ENCODE data around the gene NRBF2.
A peak's percentile ranks its signal among the peaks of the same experiment; 100 is the strongest.

NRBF2 gene

GRCh38 chr10:63142136-63142535 is 9.0 kb downstream of the NRBF2 start:
- no CpG with 5 or more reads among the region's 6 CpGs for WGBS (ENCODE audit: extremely low coverage, insufficient coverage, insufficient read length)
- Histone ChIP-seq H3K36me3 (ENCODE audit: control insufficient read depth in 1 of 2, insufficient read depth in 2 of 2, low read length in 2 of 2) (peaks cover 0 to 2% of the 10 kb centered on the region in 2 experiments), H2AFZ (ENCODE audit: insufficient read depth, low read length, poor library complexity) (no peak overlapping the region), H2BK5ac (ENCODE audit: low read depth, low read length, poor library complexity) (no peak overlapping the region), H3K4me1 (ENCODE audit: control insufficient read depth in 1 of 2, insufficient read depth in 2 of 2, low read length in 2 of 2) (no peaks in the 10 kb centered on the region), H3K79me1 (ENCODE audit: low read length) (no peaks in the 10 kb centered on the region), H2BK120ac (ENCODE audit: insufficient read depth, low read length, poor library complexity) (no peak overlapping the region), H3K4me2 (ENCODE audit: low read length) (no peak overlapping the region), H3K18ac (ENCODE audit: low read length) (no peak overlapping the region), H3K14ac (ENCODE audit: low read length) (no peak overlapping the region), H3K79me2 (ENCODE audit: control insufficient read depth, insufficient read depth, low read length, poor library complexity) (peaks cover 2% of the 10 kb centered on the region), H3K23ac (ENCODE audit: low read length) (no peak overlapping the region), H2AK5ac (ENCODE audit: low read length) (no peak overlapping the region), H3K4me3 (ENCODE audit: low read depth, low read length) (no peak overlapping the region), H4K91ac (ENCODE audit: low read depth, low read length) (no peak overlapping the region), H3K27me3 (ENCODE audit: insufficient read depth, low read length) (no peaks in the 10 kb centered on the region), H4K12ac (ENCODE audit: low read depth, low read length) (no peak overlapping the region), H4K8ac (ENCODE audit: low read depth, low read length) (no peak overlapping the region), H2BK12ac (ENCODE audit: low read length) (no peak overlapping the region), H3K9me3 (ENCODE audit: insufficient read depth, low read depth, low read length) (no peaks in the 10 kb centered on the region), H3K27ac (ENCODE audit: low read depth, low read length) (no peak overlapping the region), H3K4ac (ENCODE audit: low read depth, low read length) (no peak overlapping the region), H3K9ac (ENCODE audit: low read length) (no peak overlapping the region)
- DNase-seq, result no peak

GRCh38 chr10:63143987-63144386 is 10.9 kb downstream of the NRBF2 start:
- Histone ChIP-seq H2AK5ac (ENCODE audit: low read length) (no peak overlapping the region), H3K9me3 (ENCODE audit: insufficient read depth, low read depth, low read length) (no peaks in the 10 kb centered on the region), H2AFZ (ENCODE audit: insufficient read depth, low read length, poor library complexity) (no peak overlapping the region), H4K8ac (ENCODE audit: low read depth, low read length) (no peak overlapping the region), H3K4me2 (ENCODE audit: low read length) (no peak overlapping the region), H2BK5ac (ENCODE audit: low read depth, low read length, poor library complexity) (no peak overlapping the region), H3K79me2 (ENCODE audit: control insufficient read depth, insufficient read depth, low read length, poor library complexity) (peaks cover 2% of the 10 kb centered on the region), H3K14ac (ENCODE audit: low read length) (no peak overlapping the region), H2BK120ac (ENCODE audit: insufficient read depth, low read length, poor library complexity) (no peak overlapping the region), H4K91ac (ENCODE audit: low read depth, low read length) (no peak overlapping the region), H3K36me3 (ENCODE audit: control insufficient read depth in 1 of 2, insufficient read depth in 2 of 2, low read length in 2 of 2) (peaks cover 0 to 2% of the 10 kb centered on the region in 2 experiments), H3K23ac (ENCODE audit: low read length) (no peak overlapping the region), H2BK12ac (ENCODE audit: low read length) (no peak overlapping the region), H3K18ac (ENCODE audit: low read length) (no peak overlapping the region), H3K4me3 (ENCODE audit: low read depth, low read length) (no peak overlapping the region), H3K79me1 (ENCODE audit: low read length) (no peaks in the 10 kb centered on the region), H3K4ac (ENCODE audit: low read depth, low read length) (peak overlapping the region; percentile 15), H3K9ac (ENCODE audit: low read length) (no peak overlapping the region), H3K27ac (ENCODE audit: low read depth, low read length) (no peak overlapping the region), H3K4me1 (ENCODE audit: control insufficient read depth in 1 of 2, insufficient read depth in 2 of 2, low read length in 2 of 2) (no peaks in the 10 kb centered on the region), H3K27me3 (ENCODE audit: insufficient read depth, low read length) (no peaks in the 10 kb centered on the region), H4K12ac (ENCODE audit: low read depth, low read length) (no peak overlapping the region)
- peak; percentile 7 to 73 for DNase-seq
- no CpG with 5 or more reads among the region's 5 CpGs for WGBS (ENCODE audit: extremely low coverage, insufficient coverage, insufficient read length)

GRCh38 chr10:63145782-63146181 is 12.7 kb downstream of the NRBF2 start:
- Histone ChIP-seq H2BK12ac (ENCODE audit: low read length) (no peak overlapping the region), H2AK5ac (ENCODE audit: low read length) (no peak overlapping the region), H3K4me3 (ENCODE audit: low read depth, low read length) (no peak overlapping the region), H2BK120ac (ENCODE audit: insufficient read depth, low read length, poor library complexity) (no peak overlapping the region), H3K23ac (ENCODE audit: low read length) (no peak overlapping the region), H3K4me2 (ENCODE audit: low read length) (no peak overlapping the region), H3K79me2 (ENCODE audit: control insufficient read depth, insufficient read depth, low read length, poor library complexity) (no peaks in the 10 kb centered on the region), H3K18ac (ENCODE audit: low read length) (no peak overlapping the region), H4K8ac (ENCODE audit: low read depth, low read length) (no peak overlapping the region), H3K36me3 (ENCODE audit: control insufficient read depth in 1 of 2, insufficient read depth in 2 of 2, low read length in 2 of 2) (peaks cover 0 to 4% of the 10 kb centered on the region in 2 experiments), H3K4me1 (ENCODE audit: control insufficient read depth in 1 of 2, insufficient read depth in 2 of 2, low read length in 2 of 2) (no peaks in the 10 kb centered on the region), H4K12ac (ENCODE audit: low read depth, low read length) (no peak overlapping the region), H3K27ac (ENCODE audit: low read depth, low read length) (no peak overlapping the region), H3K14ac (ENCODE audit: low read length) (no peak overlapping the region), H3K4ac (ENCODE audit: low read depth, low read length) (no peak overlapping the region), H3K9ac (ENCODE audit: low read length) (no peak overlapping the region), H2AFZ (ENCODE audit: insufficient read depth, low read length, poor library complexity) (no peak overlapping the region), H2BK5ac (ENCODE audit: low read depth, low read length, poor library complexity) (no peak overlapping the region), H3K9me3 (ENCODE audit: insufficient read depth, low read depth, low read length) (no peaks in the 10 kb centered on the region), H3K27me3 (ENCODE audit: insufficient read depth, low read length) (no peaks in the 10 kb centered on the region), H4K91ac (ENCODE audit: low read depth, low read length) (no peak overlapping the region), H3K79me1 (ENCODE audit: low read length) (no peaks in the 10 kb centered on the region)
- DNase-seq, result no peak

- no peak overlapping the region for H3K4me2 ChIP-seq (ENCODE audit: low read length)
- no peak overlapping the region for H3K18ac ChIP-seq (ENCODE audit: low read length)
- H2BK12ac ChIP-seq (ENCODE audit: low read length), result no peak overlapping the region
- H3K36me3 ChIP-seq (ENCODE audit: control insufficient read depth in 1 of 2, insufficient read depth in 2 of 2, low read length in 2 of 2), result peaks cover 0 to 4% of the 10 kb centered on the region in 2 experiments
- H2AFZ ChIP-seq (ENCODE audit: insufficient read depth, low read length, poor library complexity), result no peak overlapping the region
- no peak overlapping the region for H4K8ac ChIP-seq (ENCODE audit: low read depth, low read length)
- no peak overlapping the region for H3K27ac ChIP-seq (ENCODE audit: low read depth, low read length)
- H3K23ac ChIP-seq (ENCODE audit: low read length), result no peak overlapping the region
- H3K4me3 ChIP-seq (ENCODE audit: low read depth, low read length), result no peak overlapping the region
- H2BK120ac ChIP-seq (ENCODE audit: insufficient read depth, low read length, poor library complexity), result no peak overlapping the region
- H3K14ac ChIP-seq (ENCODE audit: low read length), result no peak overlapping the region
- H3K79me1 ChIP-seq (ENCODE audit: low read length), result no peaks in the 10 kb centered on the region
- H3K4me1 ChIP-seq (ENCODE audit: control insufficient read depth in 1 of 2, insufficient read depth in 2 of 2, low read length in 2 of 2), result no peaks in the 10 kb centered on the region
- H2BK5ac ChIP-seq (ENCODE audit: low read depth, low read length, poor library complexity), result no peak overlapping the region
- H3K4ac ChIP-seq (ENCODE audit: low read depth, low read length), result no peak overlapping the region
- no peaks in the 10 kb centered on the region for H3K79me2 ChIP-seq (ENCODE audit: control insufficient read depth, insufficient read depth, low read length, poor library complexity)
- no peak overlapping the region for H4K12ac ChIP-seq (ENCODE audit: low read depth, low read length)
- no peaks in the 10 kb centered on the region for H3K27me3 ChIP-seq (ENCODE audit: insufficient read depth, low read length)
- H3K9me3 ChIP-seq (ENCODE audit: insufficient read depth, low read depth, low read length), result no peaks in the 10 kb centered on the region
- H4K91ac ChIP-seq (ENCODE audit: low read depth, low read length), result no peak overlapping the region
- no peak overlapping the region for H2AK5ac ChIP-seq (ENCODE audit: low read length)
- no peak overlapping the region for H3K9ac ChIP-seq (ENCODE audit: low read length)
- DNase-seq, result no peak
Measured at GRCh38 chr10:63146503-63146902, 13.4 kb downstream of the NRBF2 start.
